Panc1 (cell line): ENCODE data around the gene MRPS21. TPM values are rescaled to one million over a fixed set of nuclear protein-coding genes. Genes with fewer than 3 reads are reported as not detected.

ENCODE experiments used
- ATAC-seq: fragments of 200-7000 bp; cut with Tn5 transposase; 2 replicates; pipeline ENCODE4 v1.9.1; 2020; ENCODE audit warnings: mild to moderate bottlenecking, moderate library complexity
- BruUV-seq: library from RNA; stranded (reverse); fragments of 400-500 nt; replicated peaks from 2 replicates; lab custom pipeline; 2021; lab: Mats Ljungman, UMichigan
- CTCF ChIA-PET: fragments of 300-600 bp; sonication (Branson Sonifier 250); formaldehyde crosslinking; loops from one replicate; lab custom pipeline; 2022; ENCODE audit warnings: antibody characterized with exemption; lab: Charles Lee
- POLR2A ChIA-PET: fragments of 300-600 bp; sonication (Branson Sonifier 250); formaldehyde crosslinking; loops from one replicate; lab custom pipeline; 2022; ENCODE audit warnings: antibody characterized with exemption; lab: Charles Lee
- DNase-seq: peaks from one replicate; pipeline ENCODE4 v3.0.0-alpha.2; 2010; ENCODE audit warnings: low read depth, low spot score
- H3K27ac ChIP-seq: 2 replicates; pipeline ENCODE4 v1.5.1; 2011; ENCODE audit warnings: mild to moderate bottlenecking, low read length, inconsistent platforms
- H3K27me3 ChIP-seq: fragments of 200-500 bp; sonication (Bioruptor generic); 2 replicates; pipeline ENCODE4 v1.6.0; 2014; ENCODE audit warnings: low read length, inconsistent platforms; ENCODE audit not compliant: control insufficient read depth, insufficient read depth
- H3K36me3 ChIP-seq: fragments of 200-500 bp; sonication (Bioruptor generic); 2 replicates; pipeline ENCODE4 v1.5.1; 2014; ENCODE audit warnings: inconsistent platforms, mild to moderate bottlenecking, low read length, moderate library complexity; ENCODE audit not compliant: control insufficient read depth, insufficient read depth
- H3K4me1 ChIP-seq: 2 replicates; pipeline ENCODE4 v1.5.1; 2011; ENCODE audit warnings: inconsistent platforms, mild to moderate bottlenecking, low read length, moderate library complexity; ENCODE audit not compliant: control insufficient read depth, insufficient read depth
- H3K4me3 ChIP-seq, 2 experiments: 2 replicates each; pipeline ENCODE4 v1.5.1; 2011 to 2012; ENCODE audit warnings: low read depth in 2 of 2, low read length in 2 of 2, mild to moderate bottlenecking in 2 of 2, inconsistent platforms in 1 of 2, moderate library complexity in 1 of 2
- H3K9me3 ChIP-seq: fragments of 200-500 bp; sonication (Bioruptor generic); 2 replicates; pipeline ENCODE4 v1.5.1; 2014; ENCODE audit warnings: low read depth, mild to moderate bottlenecking, inconsistent platforms, low read length, moderate library complexity; ENCODE audit not compliant: control insufficient read depth, insufficient read depth
- POLR2AphosphoS5 ChIP-seq: IDR thresholded peaks from 2 replicates; pipeline ENCODE4 v1.6.1; 2012; ENCODE audit warnings: mild to moderate bottlenecking, low read depth, low read length, moderate library complexity
- SIN3A ChIP-seq: IDR thresholded peaks from 2 replicates; pipeline ENCODE4 v1.6.1; 2012; ENCODE audit warnings: low read depth, mild to moderate bottlenecking, low read length, moderate library complexity, borderline replicate concordance; ENCODE audit not compliant: insufficient read depth
- TCF7L2 ChIP-seq: IDR thresholded peaks from 2 replicates; pipeline ENCODE4 v1.6.1; 2011; ENCODE audit warnings: mild to moderate bottlenecking, low read depth, low read length, inconsistent platforms
- in situ Hi-C: cut with HindIII; loops from 2 replicates; pipeline ENCODE4 v1.10.0; 2016; ENCODE audit warnings: low sequenced_read_pairs, low pct_unique_long_range_greater_than_20kb
- intact Hi-C: fragments of 100-400 bp; cut with micrococcal nuclease; formaldehyde crosslinking; loops from one replicate; pipeline ENCODE4 v1.10.0; 2022; ENCODE audit not compliant: unreplicated experiment
- total RNA-seq: library from RNA; stranded (reverse); gene quantifications from one replicate; pipeline ENCODE4 v1.2.1, GENCODE V29; 2021; ENCODE audit not compliant: unreplicated experiment
- TF ChIP-seq, protein P1 (sequence below): fragments of 450-650 bp; IDR thresholded peaks from 2 replicates; pipeline ENCODE4 v1.5.1; 2017; ENCODE audit warnings: mild to moderate bottlenecking
- TF ChIP-seq, protein P2 (sequence below), 2 experiments: IDR thresholded peaks; 2 replicates each; pipeline ENCODE4 v1.6.1; 2011 to 2012; ENCODE audit warnings: low read depth in 2 of 2, control low read depth in 1 of 2, low read length in 1 of 2, mild to moderate bottlenecking in 1 of 2, moderate library complexity in 1 of 2; ENCODE audit not compliant: insufficient read depth in 1 of 2

The MRPS21 gene
- total RNA-seq, 1 experiment from 2014 or later, result 68.2 TPM

DNA sequence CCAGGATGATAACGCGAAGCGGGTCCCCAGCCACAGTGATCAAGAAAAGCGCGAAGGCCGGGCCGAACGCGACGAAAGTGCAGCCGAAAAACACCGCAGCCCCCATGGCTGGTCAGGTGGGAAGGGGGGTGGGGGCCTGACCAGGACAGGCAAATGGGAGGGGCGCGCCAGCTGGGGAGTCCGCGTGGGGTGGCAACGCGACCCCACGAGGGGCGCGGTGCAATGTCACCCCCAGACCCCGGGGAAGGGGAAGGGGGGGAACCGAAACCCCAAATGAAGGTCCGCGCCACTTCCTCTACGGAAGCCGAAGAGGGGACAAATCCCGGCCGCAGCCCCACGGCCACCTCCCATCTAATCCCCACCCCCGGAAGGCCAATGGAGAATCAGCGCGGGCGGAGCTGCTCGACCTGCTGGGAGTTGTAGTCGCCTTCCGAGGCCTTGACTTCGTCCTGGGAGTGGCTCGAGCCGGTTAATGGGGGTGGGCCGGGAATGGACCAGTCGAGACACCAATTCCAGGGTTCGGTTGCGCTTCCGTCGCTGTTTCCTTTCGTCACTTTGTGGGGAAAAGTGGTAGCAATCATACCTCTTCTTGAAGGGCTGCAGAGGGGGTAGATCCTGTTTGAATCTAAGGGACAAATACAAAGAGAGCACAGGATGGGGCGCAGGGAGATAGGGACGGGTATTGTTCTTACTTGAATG is 24.8 kb upstream of the MRPS21 start, which contains the start of gene APH1A:
TSS of gene APH1A (minus strand) at position 312 of the 699 bp plus-strand sequence. CDS start at position 106, 206 bp downstream.
- peak; percentile 67 for TF ChIP-seq POLR2AphosphoS5
- peak; percentile 83; the same call in 1 of the 2 replicates for TF ChIP-seq SIN3A
- no peak for TF ChIP-seq TCF7L2
- TF ChIP-seq, protein P1, sequence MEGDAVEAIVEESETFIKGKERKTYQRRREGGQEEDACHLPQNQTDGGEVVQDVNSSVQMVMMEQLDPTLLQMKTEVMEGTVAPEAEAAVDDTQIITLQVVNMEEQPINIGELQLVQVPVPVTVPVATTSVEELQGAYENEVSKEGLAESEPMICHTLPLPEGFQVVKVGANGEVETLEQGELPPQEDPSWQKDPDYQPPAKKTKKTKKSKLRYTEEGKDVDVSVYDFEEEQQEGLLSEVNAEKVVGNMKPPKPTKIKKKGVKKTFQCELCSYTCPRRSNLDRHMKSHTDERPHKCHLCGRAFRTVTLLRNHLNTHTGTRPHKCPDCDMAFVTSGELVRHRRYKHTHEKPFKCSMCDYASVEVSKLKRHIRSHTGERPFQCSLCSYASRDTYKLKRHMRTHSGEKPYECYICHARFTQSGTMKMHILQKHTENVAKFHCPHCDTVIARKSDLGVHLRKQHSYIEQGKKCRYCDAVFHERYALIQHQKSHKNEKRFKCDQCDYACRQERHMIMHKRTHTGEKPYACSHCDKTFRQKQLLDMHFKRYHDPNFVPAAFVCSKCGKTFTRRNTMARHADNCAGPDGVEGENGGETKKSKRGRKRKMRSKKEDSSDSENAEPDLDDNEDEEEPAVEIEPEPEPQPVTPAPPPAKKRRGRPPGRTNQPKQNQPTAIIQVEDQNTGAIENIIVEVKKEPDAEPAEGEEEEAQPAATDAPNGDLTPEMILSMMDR, result no peak
- TF ChIP-seq, protein P2, sequence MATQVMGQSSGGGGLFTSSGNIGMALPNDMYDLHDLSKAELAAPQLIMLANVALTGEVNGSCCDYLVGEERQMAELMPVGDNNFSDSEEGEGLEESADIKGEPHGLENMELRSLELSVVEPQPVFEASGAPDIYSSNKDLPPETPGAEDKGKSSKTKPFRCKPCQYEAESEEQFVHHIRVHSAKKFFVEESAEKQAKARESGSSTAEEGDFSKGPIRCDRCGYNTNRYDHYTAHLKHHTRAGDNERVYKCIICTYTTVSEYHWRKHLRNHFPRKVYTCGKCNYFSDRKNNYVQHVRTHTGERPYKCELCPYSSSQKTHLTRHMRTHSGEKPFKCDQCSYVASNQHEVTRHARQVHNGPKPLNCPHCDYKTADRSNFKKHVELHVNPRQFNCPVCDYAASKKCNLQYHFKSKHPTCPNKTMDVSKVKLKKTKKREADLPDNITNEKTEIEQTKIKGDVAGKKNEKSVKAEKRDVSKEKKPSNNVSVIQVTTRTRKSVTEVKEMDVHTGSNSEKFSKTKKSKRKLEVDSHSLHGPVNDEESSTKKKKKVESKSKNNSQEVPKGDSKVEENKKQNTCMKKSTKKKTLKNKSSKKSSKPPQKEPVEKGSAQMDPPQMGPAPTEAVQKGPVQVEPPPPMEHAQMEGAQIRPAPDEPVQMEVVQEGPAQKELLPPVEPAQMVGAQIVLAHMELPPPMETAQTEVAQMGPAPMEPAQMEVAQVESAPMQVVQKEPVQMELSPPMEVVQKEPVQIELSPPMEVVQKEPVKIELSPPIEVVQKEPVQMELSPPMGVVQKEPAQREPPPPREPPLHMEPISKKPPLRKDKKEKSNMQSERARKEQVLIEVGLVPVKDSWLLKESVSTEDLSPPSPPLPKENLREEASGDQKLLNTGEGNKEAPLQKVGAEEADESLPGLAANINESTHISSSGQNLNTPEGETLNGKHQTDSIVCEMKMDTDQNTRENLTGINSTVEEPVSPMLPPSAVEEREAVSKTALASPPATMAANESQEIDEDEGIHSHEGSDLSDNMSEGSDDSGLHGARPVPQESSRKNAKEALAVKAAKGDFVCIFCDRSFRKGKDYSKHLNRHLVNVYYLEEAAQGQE (IDR thresholded peaks at IDR 0.05; ENCODE audit: insufficient read depth in 1 of 2, low read depth in 2 of 2, low read length in 1 of 2), result no peak
- ATAC-seq (peak; percentile 100), DNase-seq (peak; percentile 82)
- in situ Hi-C loops, result no loop called here
- no peaks in the 10 kb centered on the region for H3K9me3 ChIP-seq
- H3K4me1 ChIP-seq, result peaks cover 5% of the 10 kb centered on the region
- POLR2A ChIA-PET, result interaction anchor here (0.6 kb wide), 1 partner anchor 12 kb away, joined by 3 read pairs; no protein-coding TSS in a partner anchor
- H3K4me3 ChIP-seq, result peak within 1 kb of the TSS; percentile 95 to 100
- intact Hi-C loops, result no loop called here
- no TSS peak for BruUV-seq
- CTCF ChIA-PET, result interaction anchor here (0.6 to 1.4 kb wide), 2 partner anchors 12 kb away, joined by 3 to 4 read pairs; partner anchors contain the start of gene CA14
- peak within 1 kb of the TSS; percentile 96 for H3K27ac ChIP-seq
- H3K36me3 ChIP-seq, result peaks cover 15% of the 10 kb centered on the region
- no peaks in the 10 kb centered on the region for H3K27me3 ChIP-seq

DNA sequence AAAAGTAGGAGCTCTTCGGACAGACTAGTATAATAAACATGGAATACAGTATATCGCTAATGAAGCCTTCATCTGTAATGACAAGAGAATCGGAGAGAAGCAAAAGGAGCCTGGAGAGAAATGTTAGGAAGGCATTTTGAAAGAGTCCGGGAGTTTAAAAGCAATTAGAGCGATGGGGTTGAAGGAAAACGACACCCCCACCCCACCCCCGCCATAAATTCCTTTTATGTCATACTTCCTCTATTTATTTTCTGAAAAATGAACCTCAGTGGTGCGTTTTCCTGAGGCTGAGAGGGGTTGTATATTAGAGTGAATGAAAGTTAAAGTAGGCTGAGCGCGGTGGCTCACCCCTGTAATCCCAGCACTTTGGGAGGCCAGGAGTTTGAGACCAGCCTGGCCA is 24.2 kb upstream of the MRPS21 start:
- ChIA-PET CTCF (interaction anchor here (0.6 to 1.4 kb wide), 2 partner anchors 12 kb away, joined by 3 to 4 read pairs; partner anchors contain the start of gene CA14), POLR2A (no interaction called here)
- BruUV-seq, result TSS peak; percentile 90
- Histone ChIP-seq H3K9me3 (no peaks in the 10 kb centered on the region), H3K4me3 (peak overlapping the region; percentile 95 to 100), H3K36me3 (peaks cover 15% of the 10 kb centered on the region; the same call in 1 of the 2 replicates), H3K4me1 (peaks cover 5% of the 10 kb centered on the region), H3K27me3 (no peaks in the 10 kb centered on the region), H3K27ac (peak overlapping the region; percentile 96)
- ATAC-seq, result no peak
- intact Hi-C loops (no loop called here), in situ Hi-C loops (no loop called here)
- TF ChIP-seq POLR2AphosphoS5 (no peak), SIN3A (no peak), TCF7L2 (no peak)
- TF ChIP-seq, protein P2 (IDR thresholded peaks at IDR 0.05; ENCODE audit: insufficient read depth in 1 of 2, low read depth in 2 of 2, low read length in 1 of 2), result no peak
- TF ChIP-seq, protein P1, result no peak
- DNase-seq, result no peak
